Head of caudate nucleus (tissue), 42 donors: Measurements from ENCODE around the gene IFNGR1.

Experiments
- DNase-seq, 42 donors: peaks; one replicate each; pipeline versions ENCODE4 v3.0.0 to v3.0.0-alpha.2; 2020 to 2021; ENCODE audit warnings: mixed read lengths in 7 of 42
- intact Hi-C: fragments of 100-400 bp; cut with DNase I; formaldehyde crosslinking; loops from one replicate; pipeline ENCODE4 v1.15.0; 2022

Gene IFNGR1

DNA sequence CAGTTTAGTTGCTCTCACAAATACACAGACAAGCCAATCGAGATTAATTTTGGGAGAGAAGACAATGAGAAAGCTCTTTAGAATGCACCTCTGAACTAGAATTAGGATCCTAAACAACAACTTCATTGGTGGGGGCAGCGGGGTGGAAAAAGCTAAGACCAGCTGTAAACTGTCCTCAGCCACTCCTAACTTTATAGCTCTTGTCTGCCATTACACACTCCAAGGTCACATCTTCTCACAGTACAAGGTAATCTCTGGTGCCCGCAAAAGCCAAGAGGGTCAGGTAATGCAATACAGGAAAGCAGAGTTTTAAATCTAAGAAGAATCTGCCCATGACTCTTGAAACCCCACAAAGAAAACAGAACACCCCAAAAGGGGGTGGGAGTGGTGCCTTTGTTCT lies 27.9 kb downstream of the IFNGR1 start:
- DNase-seq, result no peak
- intact Hi-C loops, result no loop called here

- no peak for DNase-seq
- intact Hi-C loops, result no loop called here
These were observed 28.5 kb downstream of the IFNGR1 start for GRCh38 chr6:137190583-137191094.

- no peak for DNase-seq
- intact Hi-C loops, result no loop called here
These were observed 30.3 kb downstream of the IFNGR1 start for GRCh38 chr6:137188855-137189254.

DNA sequence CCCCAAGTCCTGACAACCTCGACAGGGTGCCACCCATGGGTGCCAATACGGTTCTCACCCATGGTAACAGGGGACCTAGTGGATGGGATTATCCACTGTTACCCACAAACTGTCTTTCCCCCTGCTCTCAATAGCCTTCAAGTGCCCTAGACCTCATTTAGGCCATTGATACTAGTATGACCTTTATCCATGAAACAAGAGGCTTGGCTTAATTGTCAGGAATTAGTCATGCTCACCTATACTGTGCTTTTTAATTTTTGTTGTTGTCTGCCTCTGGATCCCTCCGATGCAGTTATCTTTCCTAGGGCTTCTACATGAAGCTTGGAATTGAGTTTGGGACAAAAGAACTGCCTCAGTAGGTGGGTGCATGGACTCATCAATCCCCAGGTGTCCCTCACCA lies 33.9 kb downstream of the IFNGR1 start:
- DNase-seq, result no peak
- intact Hi-C loops, result no loop called here

DNA sequence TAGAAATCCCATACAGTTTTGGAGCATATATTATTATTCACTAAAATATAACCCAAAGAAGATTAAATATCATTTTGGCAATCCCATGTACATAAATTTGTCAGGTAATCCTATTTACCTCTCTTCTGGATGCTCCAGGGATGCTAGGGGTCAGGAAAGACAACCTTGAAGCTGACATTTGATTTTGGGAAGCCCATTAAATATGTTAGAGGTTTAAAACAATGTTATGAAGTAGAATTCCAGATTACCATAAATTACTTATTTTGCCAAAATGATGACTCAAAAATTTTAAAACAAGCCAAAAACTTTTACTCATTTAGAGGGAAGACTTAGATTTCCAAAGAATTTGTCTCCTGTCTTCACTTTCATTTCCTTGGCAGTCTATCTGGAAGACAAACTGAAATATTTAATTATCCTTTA lies 36.5 kb downstream of the IFNGR1 start:
- intact Hi-C loops, result no loop called here

DNA sequence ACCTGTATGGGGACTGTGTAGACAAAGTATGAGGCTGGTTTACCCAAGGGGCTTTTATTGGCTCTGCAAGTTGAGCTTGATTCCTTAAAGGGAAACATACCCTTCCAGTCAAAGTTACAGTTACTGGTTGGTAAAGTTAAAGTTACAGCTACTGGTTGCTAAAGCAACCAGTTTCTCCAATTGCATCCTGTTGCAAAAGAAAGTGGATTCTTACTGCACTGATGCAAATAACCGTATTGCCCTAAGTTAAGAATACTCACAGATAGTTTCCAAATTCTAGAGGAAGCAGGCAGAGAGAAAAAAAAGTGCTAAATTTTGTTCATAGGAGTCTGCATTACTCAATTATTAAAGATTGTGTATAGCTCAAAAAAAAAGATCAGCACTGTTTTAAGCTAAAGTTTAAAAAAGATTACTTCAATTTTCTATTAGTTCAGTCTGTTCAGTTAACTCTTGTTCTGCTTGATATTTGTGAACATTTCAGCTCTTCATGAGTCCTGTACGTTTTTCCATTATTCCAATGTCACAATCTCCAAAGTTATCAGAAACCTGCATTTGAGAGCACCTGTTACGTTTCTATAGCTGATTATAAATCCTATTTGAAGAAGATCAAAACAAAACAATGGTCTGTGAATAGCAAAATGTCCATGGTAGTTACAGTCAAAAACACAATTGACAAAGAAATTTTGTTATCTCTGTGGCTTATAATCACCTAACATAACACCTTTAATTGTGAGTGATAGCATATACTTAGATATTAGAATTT lies 37.1 kb downstream of the IFNGR1 start:
- no peak for DNase-seq
- intact Hi-C loops, result no loop called here

More for the DNA sequence above, 36.5 kb downstream of the IFNGR1 start:
- DNase-seq, result no peak

GRCh38 chr6:137177611-137178010 lies 41.6 kb downstream of the IFNGR1 start:
- no peak for DNase-seq
- intact Hi-C loops, result no loop called here

GRCh38 chr6:137176729-137177128 lies 42.5 kb downstream of the IFNGR1 start:
- no peak for DNase-seq
- intact Hi-C loops, result no loop called here

DNA sequence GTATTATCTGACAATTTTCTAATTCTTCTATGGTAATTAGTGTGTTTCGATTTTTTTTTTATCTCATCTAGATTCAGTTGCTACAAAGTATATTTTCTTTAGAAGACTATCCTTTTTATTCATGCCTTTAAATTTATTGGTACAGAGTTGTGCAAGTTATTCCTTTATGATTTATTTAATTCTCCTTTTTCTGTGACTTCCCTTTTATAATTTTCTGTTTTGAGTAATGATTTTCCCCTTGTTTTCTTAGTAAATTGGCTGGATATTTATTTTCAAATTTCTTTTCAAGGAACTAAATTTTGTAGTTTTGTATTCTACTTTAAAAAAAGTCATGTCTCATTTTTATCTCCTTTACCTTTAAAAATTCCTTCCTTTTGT lies 43.3 kb downstream of the IFNGR1 start:
- intact Hi-C loops, result no loop called here
- DNase-seq, result no peak

DNA sequence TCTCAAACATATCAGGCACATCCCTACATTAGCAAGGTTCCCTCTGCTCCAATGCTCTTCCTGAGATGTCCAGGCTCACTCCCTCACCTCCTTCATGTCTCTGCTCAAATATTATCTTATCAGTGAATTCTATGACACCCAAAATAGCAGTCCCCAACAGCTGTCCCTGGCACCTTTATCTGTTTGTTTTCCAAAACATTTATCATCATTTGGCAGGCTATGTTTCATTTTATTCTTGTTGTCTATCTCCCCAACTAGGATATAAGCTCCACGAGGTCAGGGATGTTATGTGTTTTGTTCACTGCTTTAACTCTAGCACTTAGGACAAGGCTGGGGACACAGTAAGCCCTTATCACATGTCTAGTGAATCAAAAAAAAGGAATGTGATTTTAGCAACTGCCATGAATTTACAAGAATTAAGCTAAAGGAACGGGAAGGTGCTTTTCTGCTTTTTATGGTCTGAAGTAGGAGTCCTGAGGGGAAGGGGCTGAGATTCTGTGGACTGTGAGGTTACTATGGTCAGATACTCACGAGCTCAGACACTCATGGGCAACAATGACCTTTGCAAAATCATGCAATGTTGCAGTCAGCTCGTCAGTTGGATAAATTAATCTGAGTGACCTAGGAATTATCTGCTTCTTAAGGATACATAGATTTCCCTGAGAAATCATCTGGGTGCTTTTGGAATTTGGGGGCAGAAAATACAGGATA lies 43.9 kb downstream of the IFNGR1 start:
- intact Hi-C loops, result no loop called here

DNA sequence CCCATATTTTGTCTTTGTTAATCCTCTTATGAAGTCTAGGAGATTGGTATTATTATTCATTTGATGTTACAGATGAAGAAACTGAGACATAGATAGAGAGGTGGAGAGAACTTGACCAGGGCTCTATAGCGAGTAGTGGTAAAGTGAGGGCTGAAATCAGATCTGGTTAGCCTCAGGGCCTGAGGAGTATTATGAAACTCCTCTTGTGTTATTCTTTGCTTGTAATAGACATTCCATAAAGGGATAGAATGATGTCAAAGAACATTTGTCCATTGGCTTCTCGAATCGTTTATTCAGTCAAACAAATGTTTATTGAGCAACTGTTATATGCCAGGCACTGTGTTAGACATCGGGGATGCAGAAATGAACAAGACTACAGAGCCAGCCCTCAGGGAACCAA lies 45.7 kb downstream of the IFNGR1 start, which contains the start of gene IL22RA2:
Gene IL22RA2, minus strand, starts transcription at position 144 of the 400 bp plus-strand sequence. CDS start 11,895 bp downstream, outside the sequence.
- intact Hi-C loops, result no loop called here
- DNase-seq, result no peak

More for the DNA sequence above, 43.9 kb downstream of the IFNGR1 start:
- DNase-seq, result no peak

DNA sequence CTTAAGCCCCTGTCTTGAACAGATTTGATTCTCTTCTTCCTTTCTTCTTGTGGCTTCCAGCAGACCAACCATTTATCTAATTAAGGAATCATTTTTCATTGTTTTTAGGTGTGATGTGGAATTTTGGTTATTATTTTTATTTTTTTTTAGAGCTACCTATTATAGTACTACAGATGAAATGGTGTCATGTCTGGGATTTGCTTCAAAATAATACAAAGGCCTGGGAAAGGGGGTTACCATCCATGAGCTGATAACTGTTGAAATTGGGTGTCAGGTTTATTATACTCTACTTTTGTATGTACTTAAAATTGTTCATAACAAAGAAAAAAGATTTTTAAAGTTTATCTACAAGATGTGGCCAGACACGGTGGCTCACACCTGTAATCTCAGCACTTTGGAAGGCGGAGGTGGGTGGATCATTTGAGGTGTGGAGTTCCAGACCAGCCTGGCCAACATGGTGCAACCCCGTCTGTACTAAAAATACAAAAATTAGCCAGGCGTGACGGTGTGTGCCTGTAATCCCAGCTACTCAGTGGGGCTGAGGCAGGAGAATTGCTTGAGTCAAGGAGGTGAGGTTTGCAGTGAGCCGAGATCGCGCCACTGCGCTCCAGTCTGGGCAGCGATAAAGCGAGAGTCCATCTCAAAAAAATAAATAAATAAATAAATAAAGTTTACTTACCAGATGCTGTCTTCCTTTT lies 46.3 kb downstream of the IFNGR1 start:
- intact Hi-C loops, result no loop called here
- no peak for DNase-seq

- intact Hi-C loops, result no loop called here
- DNase-seq, result no peak
These were observed 47.1 kb downstream of the IFNGR1 start for GRCh38 chr6:137171824-137172733.

DNA sequence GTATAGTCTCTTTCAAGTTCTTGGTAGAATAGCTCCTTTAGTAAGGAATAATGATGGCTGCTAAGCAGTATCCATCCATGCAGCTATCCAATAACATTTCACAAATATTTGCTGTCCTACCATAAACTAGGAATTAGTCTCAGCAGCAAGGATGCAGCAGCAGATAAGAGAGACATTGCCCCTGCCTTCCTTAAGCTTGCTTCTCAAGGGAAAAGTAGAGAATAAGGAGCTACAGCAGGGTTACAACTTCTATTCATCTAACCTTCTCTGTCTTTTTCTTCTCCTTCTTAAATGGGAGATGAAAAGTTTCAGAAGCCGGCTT lies 48.2 kb downstream of the IFNGR1 start:
- intact Hi-C loops, result no loop called here
- DNase-seq, result no peak

GRCh38 chr6:137170266-137171052 lies 48.7 kb downstream of the IFNGR1 start:
- intact Hi-C loops, result no loop called here
- no peak for DNase-seq

- intact Hi-C loops, result no loop called here
- DNase-seq, result no peak
These were observed 51.3 kb downstream of the IFNGR1 start for GRCh38 chr6:137167702-137168377.

GRCh38 chr6:137166247-137167098 lies 52.7 kb downstream of the IFNGR1 start:
- intact Hi-C loops, result no loop called here
- no peak for DNase-seq
